Raji (cell line): ENCODE data around the gene MED13L.

Experiments
- POLR2A ChIP-seq: IDR thresholded peaks from 2 replicates; pipeline ENCODE4 v1.6.1; 2011; ENCODE audit warnings: low read depth, low read length, control low read depth; ENCODE audit not compliant: insufficient read depth

MED13L gene

DNA sequence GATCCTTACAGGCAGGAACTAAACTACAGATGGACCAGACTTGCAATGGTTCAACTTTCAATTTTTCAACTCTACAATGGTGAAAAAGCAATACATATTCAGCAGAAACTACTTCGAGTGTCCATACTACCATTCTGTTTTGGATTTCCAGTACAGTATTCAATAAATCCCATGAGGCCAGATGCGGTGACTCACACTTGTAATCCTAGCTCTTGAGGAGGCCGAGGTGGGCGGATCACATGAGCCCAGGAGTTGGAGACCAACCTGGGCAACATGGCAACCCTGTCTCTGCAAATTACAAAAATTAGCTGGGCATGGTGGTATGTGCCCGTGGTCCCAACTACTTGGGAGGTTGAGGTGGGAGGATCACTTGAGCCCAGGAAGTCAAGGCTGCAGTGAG is 336.1 kb downstream of the MED13L start:
- TF ChIP-seq POLR2A, result no peak

DNA sequence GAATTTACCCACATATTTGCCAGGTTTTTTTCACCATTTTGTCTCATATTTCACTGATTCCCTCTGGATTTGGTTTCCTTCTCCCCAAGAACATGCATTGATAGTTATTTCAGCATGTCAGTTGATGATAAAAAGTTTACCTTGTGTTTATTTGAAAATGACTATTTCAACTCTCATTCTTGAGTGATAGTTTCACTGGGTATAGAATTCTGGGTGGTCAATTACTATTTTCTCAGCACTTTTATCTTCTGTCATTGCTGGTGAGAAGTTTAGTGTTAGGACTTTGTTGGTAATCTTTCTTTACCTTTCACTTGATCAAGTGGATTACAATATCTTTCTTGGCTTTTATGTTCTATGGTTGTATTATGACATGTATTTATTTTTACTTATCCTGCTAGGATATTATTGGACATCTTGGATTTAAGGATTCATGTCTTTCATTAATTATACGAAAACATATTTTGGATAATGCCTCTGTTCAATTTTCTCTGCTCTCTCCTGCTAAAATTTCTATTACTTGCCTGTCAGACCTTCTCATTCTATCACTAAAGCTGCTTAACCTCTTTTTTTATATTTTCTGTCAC is 338.6 kb downstream of the MED13L start:
- no peak for TF ChIP-seq POLR2A

DNA sequence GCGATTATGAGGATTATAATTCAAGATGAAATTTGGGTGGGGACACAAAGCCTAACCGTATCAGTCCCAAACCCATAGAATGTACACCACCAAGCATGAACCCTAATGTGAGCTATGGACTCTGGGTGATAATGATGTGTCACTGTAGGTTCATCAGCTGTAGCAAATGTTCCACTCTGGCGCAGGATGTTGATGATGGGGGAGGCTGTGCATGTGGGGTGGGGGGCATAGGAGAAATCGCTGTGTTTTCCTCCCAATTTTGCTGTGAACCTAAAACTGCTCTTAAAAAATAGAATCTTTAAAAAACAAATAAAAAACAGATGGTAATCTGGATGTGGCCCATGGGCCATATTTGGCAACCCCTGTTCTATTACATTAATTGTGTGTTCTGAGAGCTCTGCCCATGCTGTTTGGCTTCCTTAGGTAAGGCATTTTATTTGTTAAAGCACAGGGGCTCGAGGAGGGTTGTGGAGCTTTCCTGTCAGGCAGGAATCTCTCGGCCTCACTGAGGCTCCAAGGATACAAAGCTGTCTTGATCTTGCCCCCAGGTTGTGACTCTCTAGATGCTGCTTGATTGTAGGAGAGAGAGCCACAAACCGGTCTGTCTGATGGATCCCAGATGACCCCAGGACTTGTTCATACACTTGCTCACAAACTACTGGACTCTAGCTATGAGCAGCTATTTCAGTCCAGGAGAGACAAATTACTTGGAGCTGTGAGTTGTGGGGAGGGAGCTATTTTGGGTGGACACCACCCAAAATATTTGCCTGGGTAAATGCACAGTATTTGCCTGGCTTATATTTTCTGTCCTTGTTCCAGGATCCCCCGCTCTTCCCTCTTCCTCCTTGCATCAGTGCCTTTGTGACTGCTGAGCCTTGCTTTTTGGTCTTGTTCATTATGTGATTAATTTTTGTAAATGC is 340.2 kb downstream of the MED13L start:
- TF ChIP-seq POLR2A, result no peak

DNA sequence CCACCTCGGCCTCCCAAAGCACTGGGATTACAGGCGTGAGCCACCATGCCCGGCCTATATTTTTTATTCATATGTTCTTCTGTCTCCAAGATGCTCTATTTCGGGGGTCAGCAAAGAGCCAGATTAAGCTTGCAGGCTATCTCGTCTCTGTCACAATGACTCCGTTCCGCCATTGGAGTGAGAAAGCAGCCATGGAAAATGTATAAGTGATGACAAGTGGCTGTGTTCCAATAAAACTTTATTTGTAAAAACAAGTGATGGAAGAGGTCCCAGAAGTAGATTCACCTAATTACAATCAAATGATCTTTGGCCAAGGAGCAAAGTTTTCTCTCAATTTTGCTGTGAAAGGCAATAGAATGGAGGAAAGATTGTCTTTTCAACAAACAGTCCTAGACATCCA is 342.6 kb downstream of the MED13L start:
- no peak for TF ChIP-seq POLR2A

DNA sequence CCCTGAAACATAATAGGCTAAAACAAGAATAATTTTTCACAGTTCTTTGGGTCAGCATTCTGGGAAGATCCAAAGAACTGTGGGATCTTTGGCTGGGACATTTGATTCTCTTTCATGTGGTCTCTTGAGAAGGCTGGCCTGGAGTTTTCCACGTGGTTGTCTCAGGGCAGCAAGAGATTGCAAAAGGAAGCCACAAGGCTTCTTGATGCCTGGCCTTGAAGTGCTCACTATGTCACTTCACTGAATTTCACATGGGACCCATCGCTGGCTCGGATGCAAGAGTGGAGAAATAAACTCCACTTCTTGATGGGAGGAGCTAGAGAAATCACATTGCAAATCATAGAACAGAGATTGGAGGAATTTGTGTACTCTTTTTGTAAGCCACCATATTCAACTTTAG is 343.4 kb downstream of the MED13L start:
- no peak for TF ChIP-seq POLR2A

DNA sequence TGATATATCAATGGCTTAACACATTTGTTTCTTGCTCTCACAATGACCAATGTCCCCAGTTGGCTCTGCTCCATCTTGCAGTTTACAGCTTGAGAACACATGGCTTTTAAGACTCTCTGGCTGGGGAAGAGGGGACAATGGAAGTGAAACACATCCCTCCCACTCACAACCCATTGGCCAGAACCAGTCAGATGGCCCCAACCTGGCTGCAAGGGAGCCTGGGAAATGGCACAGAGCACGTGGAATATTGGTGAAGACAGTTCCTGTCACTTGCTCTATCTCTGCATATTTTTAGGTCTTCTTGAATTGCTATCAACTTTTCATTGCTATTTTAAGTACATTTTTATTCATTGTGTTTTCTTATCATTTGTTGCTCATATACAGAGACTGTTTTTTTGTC is 345.4 kb downstream of the MED13L start:
- TF ChIP-seq POLR2A, result no peak

DNA sequence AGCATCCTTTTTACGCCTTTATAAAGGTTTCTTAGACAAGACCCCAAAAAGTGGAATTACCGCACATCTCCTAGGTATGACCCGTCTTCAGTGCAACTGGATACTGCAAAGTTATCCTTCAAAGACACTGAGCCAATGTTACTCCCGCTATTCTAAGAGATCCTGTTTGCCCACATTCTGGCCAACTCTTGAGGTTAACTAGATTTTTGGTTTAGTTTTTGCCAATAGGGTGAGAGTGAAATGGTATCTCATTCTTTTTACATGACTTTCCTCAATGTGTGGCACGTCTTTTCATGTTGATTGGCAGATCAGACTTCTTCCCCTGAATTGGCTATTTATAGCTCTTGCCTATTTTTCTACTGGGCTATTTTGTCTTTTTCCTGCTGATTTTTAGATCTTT is 347.2 kb downstream of the MED13L start:
- TF ChIP-seq POLR2A, result no peak

DNA sequence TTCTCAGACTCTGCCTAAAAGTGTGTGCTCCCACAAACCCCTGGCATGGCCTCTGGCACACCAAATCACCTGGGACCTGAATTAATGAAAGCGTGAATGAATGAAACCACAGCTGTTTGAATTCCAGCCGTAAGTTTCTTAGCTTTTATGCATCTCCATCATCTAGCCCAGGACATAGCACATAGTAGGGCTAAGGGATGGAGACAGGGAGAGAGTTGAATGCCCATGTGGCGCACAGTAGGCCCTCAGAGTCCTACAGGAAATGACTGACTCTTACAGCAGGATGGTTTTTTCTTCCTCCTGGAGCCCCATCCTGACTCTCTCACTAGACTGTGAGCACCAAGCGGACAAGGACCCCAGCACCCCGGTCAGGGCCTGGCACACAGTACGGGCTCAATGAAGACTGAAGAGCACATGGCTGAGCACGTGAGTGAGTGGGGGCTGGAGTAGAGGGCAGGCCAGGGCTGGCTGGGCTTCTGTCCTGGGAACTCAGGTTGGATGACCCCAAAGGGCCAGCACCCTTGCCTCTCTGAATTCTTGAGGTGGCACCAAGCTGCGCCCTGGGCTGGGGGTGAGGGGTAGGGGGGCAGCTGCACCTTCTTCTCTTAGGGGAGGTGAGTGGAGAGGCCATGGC is 351.3 kb downstream of the MED13L start:
- TF ChIP-seq POLR2A, result no peak

DNA sequence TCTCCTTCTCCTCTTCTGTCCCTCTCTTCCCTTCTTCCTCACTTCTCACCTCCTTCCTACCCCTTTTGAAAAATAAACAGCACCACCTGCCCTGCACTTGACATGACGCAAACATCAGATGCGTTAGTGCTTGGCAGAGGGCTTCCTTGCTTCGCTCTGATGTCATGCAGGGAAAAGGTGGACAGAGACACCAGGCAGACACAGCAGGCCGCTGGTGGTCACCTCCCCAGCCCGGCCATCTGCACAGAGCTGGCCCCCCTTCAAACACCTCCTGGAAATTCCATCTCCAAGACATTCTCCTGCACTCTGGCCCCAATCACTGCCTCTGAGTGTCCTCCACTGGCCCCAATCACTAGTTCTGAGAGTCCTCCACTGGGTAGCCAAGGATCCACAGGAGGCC is 353.6 kb downstream of the MED13L start:
- TF ChIP-seq POLR2A, result no peak

DNA sequence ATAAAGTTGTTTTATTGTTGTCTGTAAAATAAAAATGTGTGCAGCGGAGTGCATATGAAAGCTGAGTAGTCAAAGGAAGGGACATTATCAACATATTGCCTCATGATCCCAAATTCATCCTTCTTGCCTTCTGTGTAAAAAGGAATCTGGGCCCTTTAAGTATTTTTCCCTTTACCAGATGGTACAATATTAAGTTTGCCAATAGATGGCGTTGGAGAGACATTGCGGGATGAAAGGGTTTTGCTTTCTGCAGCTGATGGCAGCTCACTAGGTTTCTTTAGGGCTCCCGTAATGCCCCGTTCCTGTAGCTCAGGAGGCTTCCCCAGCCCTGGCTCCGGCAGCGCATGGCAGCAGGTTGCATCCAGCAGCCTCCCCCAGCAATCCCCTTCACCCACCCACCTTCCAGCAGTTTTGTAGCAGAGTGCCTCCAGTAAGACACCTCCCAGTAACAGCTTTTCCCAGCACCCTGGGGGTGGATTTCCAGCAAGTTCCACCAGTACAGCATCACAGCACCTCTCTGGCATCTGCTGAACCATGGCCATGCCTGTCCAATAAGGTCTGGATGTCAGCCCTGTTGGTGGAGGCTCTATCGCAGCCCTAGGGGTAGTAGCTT is 354.4 kb downstream of the MED13L start:
- no peak for TF ChIP-seq POLR2A

DNA sequence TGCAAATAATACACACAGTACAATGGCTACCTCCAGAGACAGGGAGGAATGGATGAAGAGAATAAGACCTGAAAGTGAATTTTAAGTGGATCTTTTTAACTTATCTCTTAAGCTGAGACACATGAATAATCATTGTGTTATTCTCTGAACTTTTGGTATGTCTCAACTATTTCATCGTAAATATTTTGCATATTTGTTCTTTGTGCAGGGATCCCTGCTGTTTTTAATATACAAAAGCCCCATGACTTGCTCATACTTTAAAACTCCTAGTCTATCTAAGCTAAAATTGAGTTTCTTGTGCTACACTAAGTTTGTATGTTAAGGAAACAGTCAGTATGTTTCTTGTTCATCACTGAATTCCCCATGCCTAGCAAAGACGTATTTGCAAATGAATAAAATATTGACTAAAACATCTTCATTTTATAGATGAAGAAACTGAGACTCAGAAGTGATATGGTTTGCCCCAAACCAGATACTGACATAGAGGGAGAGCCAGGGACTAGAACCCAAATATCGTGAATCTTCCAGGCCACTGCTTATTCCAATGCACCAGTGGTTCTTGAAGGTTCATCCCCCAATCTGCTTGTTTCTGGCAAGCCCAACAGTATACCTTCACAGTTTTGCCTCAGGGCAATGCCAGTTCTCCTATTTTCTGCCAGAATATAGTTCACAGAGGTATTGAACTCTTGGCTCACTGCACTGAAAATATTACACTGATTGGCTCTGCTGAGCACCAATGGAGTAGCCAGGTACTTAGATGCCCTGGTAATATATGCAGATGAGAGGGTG is 356.9 kb downstream of the MED13L start:
- no peak for TF ChIP-seq POLR2A

DNA sequence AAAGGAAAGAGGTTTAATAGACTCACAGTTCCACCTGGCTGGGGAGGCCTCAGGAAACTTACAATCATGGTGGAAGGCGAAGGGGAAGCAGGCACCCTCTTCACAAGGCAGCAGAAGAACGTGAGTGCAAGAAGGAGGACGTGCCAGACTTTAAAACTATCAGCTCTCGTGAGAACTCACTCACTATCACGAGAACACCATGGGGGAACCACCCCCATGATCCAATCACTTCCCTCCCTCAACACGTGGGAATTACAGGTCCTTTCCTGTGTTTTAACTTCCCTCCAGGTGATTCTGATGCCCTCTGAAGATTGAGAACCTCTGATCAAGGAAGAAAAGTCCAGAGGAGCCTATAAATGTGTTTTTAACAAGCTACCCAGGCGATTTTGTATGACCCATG is 358.7 kb downstream of the MED13L start:
- no peak for TF ChIP-seq POLR2A

DNA sequence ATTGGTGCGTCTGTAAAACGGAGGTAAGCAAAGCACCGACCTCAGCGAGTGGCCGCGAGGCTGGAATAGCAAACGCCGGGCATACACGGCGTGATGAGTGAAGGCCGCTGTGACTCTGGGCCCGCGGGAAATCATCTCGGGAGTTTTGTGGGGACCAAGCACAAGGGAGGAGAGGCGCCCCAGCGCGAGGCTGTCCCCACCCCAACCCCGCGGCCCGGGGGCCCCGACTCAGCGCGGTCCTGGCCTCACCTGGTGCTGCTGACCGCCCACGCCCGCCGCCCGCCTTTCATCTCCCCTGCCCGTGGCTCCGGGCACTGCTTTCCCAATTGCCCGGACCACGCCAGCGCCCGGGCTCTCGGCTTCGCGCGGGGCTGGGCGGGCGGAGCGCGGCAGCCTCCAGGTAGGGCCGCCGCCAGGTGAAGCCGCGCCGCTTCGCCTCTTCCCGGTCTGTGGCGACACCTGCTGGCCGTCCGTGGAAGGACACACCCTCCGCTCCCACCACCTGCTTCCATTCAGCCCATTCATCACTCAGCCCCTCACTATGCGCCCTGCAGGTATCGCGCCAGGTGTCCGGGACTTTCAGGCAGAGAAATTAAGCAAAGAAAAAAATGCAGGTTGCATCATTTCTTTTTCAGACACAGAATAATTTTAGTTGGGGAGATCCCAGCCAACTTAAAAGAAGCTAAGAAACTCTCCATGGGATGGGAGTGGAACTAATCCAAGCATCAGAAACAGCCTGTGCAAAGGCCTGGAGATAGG is 360.4 kb downstream of the MED13L start:
- TF ChIP-seq POLR2A, result no peak

DNA sequence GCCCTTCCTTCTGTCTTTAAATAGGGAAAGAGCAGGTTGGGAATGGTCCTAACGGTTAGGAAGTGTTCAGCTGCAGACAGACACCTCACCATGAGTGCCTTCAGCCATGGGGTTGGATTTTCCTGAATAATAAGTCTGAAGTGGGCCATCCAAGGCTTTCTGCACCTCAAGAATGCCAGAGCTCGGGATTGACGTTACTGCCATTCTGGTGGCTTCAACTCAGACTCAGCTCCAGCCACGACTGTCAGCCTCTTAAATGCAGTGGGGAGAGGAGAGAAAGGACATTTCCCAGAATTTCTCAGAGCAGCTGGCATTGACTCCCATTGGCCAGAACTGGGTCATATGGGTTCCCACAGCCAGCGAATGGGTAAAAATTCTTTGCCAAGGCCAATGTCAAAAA is 363.4 kb downstream of the MED13L start:
- TF ChIP-seq POLR2A, result no peak

DNA sequence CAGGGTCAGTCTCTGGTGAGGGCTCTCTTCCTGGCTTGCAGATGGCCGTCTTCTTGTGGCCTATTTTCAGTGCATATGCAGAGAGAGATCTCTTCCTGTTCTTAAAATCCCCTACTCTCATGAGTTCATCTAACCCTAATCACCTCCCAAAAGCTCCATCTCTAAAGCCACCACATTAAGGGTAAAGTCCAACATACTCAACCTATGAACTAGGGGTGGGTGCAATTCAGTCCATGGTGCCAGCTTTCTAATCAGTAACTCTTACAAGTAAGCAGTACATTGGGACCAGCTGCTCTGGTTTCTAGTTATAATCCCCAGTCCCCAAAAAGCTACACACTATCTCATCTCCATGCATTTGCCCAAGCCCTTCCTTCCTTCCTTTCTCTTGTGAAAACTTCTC is 365.1 kb downstream of the MED13L start:
- no peak for TF ChIP-seq POLR2A

DNA sequence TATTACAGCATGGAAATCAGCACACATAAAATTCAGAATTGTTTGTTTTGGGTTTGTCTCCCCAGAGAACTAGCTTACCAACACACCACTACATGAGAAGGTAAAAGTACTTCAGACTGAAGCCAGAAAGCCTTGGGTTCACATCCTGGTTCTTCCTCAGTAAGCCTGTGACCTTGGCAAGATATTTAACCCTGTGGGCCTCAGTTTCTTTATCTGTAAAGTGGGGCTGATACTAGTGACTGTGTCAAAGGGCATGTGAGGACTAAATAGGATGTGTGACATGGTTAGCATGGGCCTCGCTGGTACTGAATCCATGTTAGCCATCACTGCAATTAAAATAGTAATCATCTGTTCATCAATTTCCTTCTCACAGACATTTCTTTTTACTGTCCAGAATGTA is 366.1 kb downstream of the MED13L start:
- no peak for TF ChIP-seq POLR2A
